A549 (cell line): ENCODE data around the gene KCNQ1. TPM values are rescaled to one million over a fixed set of nuclear protein-coding genes. Genes with fewer than 3 reads are reported as not detected.

ENCODE experiments used
- ATAC-seq, 2 experiments: fragments of 200-7000 bp in 1 of 2; fragments of >200 bp in 1 of 2; cut with Nextera tagmentation in 1 of 2; cut with Tn5 transposase in 1 of 2; 3 replicates each; pipeline versions ENCODE4 v1.8.0 to v1.9.1; 2018 to 2020; ENCODE audit warnings: mild to moderate bottlenecking in 1 of 2, moderate library complexity in 1 of 2
- CTCF ChIA-PET: fragments of 300-600 bp; sonication (Branson Sonifier 250); formaldehyde crosslinking; extraction: SDS; loops from one replicate; lab custom pipeline; 2021; ENCODE audit warnings: antibody characterized with exemption, inconsistent platforms; lab: Yijun Ruan, JAX
- POLR2A ChIA-PET: fragments of 350-600 bp; formaldehyde crosslinking; extraction: SDS; loops from one replicate; lab custom pipeline; 2021; ENCODE audit warnings: antibody characterized with exemption, inconsistent platforms; lab: Yijun Ruan, JAX
- DNase-seq, 2 experiments: peaks; one replicate each; pipeline versions ENCODE4 v3.0.0 to v3.0.0-alpha.2; 2011 to 2016; ENCODE audit warnings: low read depth in 1 of 2, low spot score in 1 of 2
- FAIRE-seq: peaks from 2 replicates; lab custom pipeline; 2011; peaks lifted over from hg19 to GRCh38; lab: Jason Lieb, UNC
- H3K27ac ChIP-seq, 2 experiments: fragments of >200 bp; sonication (Bioruptor Twin); formaldehyde crosslinking; 3 replicates each; pipeline ENCODE4 v1.5.1; 2016 to 2017
- H3K4me1 ChIP-seq: fragments of >200 bp; sonication (Bioruptor Twin); formaldehyde crosslinking; 3 replicates; pipeline ENCODE4 v1.6.1; 2016
- H3K4me2 ChIP-seq: fragments of >200 bp; sonication (Bioruptor Twin); formaldehyde crosslinking; 3 replicates; pipeline ENCODE4 v1.6.1; 2016
- H3K4me3 ChIP-seq: fragments of >200 bp; sonication (Bioruptor Twin); formaldehyde crosslinking; 3 replicates; pipeline ENCODE4 v1.5.1; 2016
- H3K9me3 ChIP-seq: fragments of >200 bp; sonication (Bioruptor Twin); formaldehyde crosslinking; 3 replicates; pipeline ENCODE4 v1.6.1; 2016
- BHLHE40 ChIP-seq: IDR thresholded peaks from 2 replicates; pipeline ENCODE4 v1.6.1; 2012; ENCODE audit warnings: low read depth, low read length, inconsistent platforms
- EHF ChIP-seq: fragments of 250-450 bp; sonication (Bioruptor Pico); IDR thresholded peaks from 2 replicates; pipeline ENCODE4 v1.5.0; 2020; ENCODE audit warnings: mild to moderate bottlenecking
- EHMT2 ChIP-seq: fragments of 200-600 bp; sonication (generic); IDR thresholded peaks from 2 replicates; pipeline ENCODE4 v1.6.1; 2016; ENCODE audit warnings: antibody characterized with exemption, low read depth, mild to moderate bottlenecking, moderate library complexity
- FOSB ChIP-seq: fragments of 250-450 bp; sonication (Bioruptor Pico); IDR thresholded peaks from 2 replicates; pipeline ENCODE4 v1.5.0; 2020; ENCODE audit warnings: mild to moderate bottlenecking, moderate library complexity
- FOSL2 ChIP-seq, 2 experiments: fragments of 450-650 bp in 1 of 2; fragments of >200 bp in 1 of 2; sonication (Bioruptor Twin) in 1 of 2; formaldehyde crosslinking; IDR thresholded peaks; 2 replicates each; pipeline versions ENCODE4 v1.5.0 to v1.6.1; 2016 to 2020; ENCODE audit warnings: mild to moderate bottlenecking in 1 of 2, moderate library complexity in 1 of 2
- HDAC2 ChIP-seq: fragments of 200-600 bp; sonication (generic); IDR thresholded peaks from 2 replicates; pipeline ENCODE4 v1.6.1; 2016
- HEYL ChIP-seq: fragments of 250-450 bp; sonication (Bioruptor Pico); IDR thresholded peaks from 2 replicates; pipeline ENCODE4 v1.8.0; 2021; ENCODE audit warnings: mild to moderate bottlenecking, moderate library complexity
- HOXB13 ChIP-seq: fragments of 250-450 bp; sonication (Bioruptor Pico); IDR thresholded peaks from 2 replicates; pipeline ENCODE4 v1.5.0; 2020; ENCODE audit warnings: low read depth, mild to moderate bottlenecking, moderate library complexity
- HOXB5 ChIP-seq: fragments of 250-450 bp; sonication (Bioruptor Pico); IDR thresholded peaks from 2 replicates; pipeline ENCODE4 v1.5.0; 2020; ENCODE audit warnings: mild to moderate bottlenecking, moderate library complexity
- JUN ChIP-seq, 2 experiments: fragments of >200 bp; sonication (Bioruptor Twin); formaldehyde crosslinking; IDR thresholded peaks; 2 replicates in 1 of 2; 3 replicates in 1 of 2; pipeline ENCODE4 v1.6.1; 2016 to 2017
- MYC ChIP-seq: IDR thresholded peaks from 2 replicates; pipeline ENCODE4 v1.6.1; 2012; ENCODE audit warnings: mild to moderate bottlenecking, inconsistent platforms, low read length, improper control_type of control experiment, borderline replicate concordance
- NPAS2 ChIP-seq: fragments of 250-450 bp; sonication (Bioruptor Pico); IDR thresholded peaks from 2 replicates; pipeline ENCODE4 v1.8.0; 2022; ENCODE audit warnings: mild to moderate bottlenecking, moderate library complexity, borderline replicate concordance
- POLR2AphosphoS2 ChIP-seq: conservative IDR thresholded peaks from 2 replicates; pipeline ENCODE4 v1.6.1; 2012; ENCODE audit warnings: low read length, improper control_type of control experiment, inconsistent platforms
- RAD21 ChIP-seq, 2 experiments: fragments of >200 bp in 1 of 2; sonication (Bioruptor Twin) in 1 of 2; formaldehyde crosslinking in 1 of 2; IDR thresholded peaks in 1 of 2; conservative IDR thresholded peaks in 1 of 2; 2 replicates in 1 of 2; 3 replicates in 1 of 2; pipeline ENCODE4 v1.6.1; 2012 to 2018; ENCODE audit warnings: inconsistent platforms in 1 of 2
- RCOR1 ChIP-seq: fragments of 150-350 bp; IDR thresholded peaks from 2 replicates; pipeline ENCODE4 v1.6.1; 2014; ENCODE audit warnings: antibody characterized with exemption, low read length, low read depth
- RNF2 ChIP-seq: fragments of 200-600 bp; sonication (generic); IDR thresholded peaks from 2 replicates; pipeline ENCODE4 v1.6.1; 2016; ENCODE audit warnings: low read depth, mild to moderate bottlenecking, antibody characterized with exemption, moderate library complexity, borderline replicate concordance
- SREBF2 ChIP-seq: fragments of 450-650 bp; IDR thresholded peaks from 2 replicates; pipeline ENCODE4 v1.6.1; 2014; ENCODE audit warnings: mild to moderate bottlenecking, moderate library complexity
- USF2 ChIP-seq: fragments of 450-650 bp; IDR thresholded peaks from 2 replicates; pipeline ENCODE4 v1.6.1; 2014; ENCODE audit warnings: antibody characterized with exemption
- ZC3H11A ChIP-seq: fragments of 450-650 bp; IDR thresholded peaks from 2 replicates; pipeline ENCODE4 v1.6.1; 2014; ENCODE audit warnings: antibody characterized with exemption, mild to moderate bottlenecking
- ZFP36 ChIP-seq: fragments of 450-650 bp; IDR thresholded peaks from 2 replicates; pipeline ENCODE4 v1.6.1; 2014; ENCODE audit warnings: borderline replicate concordance; ENCODE audit not compliant: partially characterized antibody
- WGBS: methylation state at CpG from one replicate; pipeline ENCODE4 v1.1.6; 2017; ENCODE audit errors: missing lambda C conversion rate; 5-methylcytosine and 5-hydroxymethylcytosine counted together
- polyA plus RNA-seq, 4 experiments: library from polyadenylated mRNA; depleted of rRNA in 3 of 4; stranded (reverse); fragments of >200 nt; fragmentation: RNase III in 1 of 4; extraction: RNeasy Plus Mini Kit Qiagen cat#74134 plus additional on column Dnase treatment in 1 of 4; gene quantifications; 2 replicates in 3 of 4; 3 replicates in 1 of 4; pipeline ENCODE4 v1.2.3, GENCODE V29; 2011 to 2017
- TF ChIP-seq, protein P1 (sequence below): fragments of 250-450 bp; sonication (Bioruptor Pico); IDR thresholded peaks from 2 replicates; pipeline ENCODE4 v1.5.0; 2020; ENCODE audit warnings: low read depth, mild to moderate bottlenecking, moderate library complexity
- TF ChIP-seq, protein P2 (sequence below): fragments of 150-350 bp; IDR thresholded peaks from 2 replicates; pipeline ENCODE4 v1.6.1; 2014; ENCODE audit warnings: low read depth, mild to moderate bottlenecking, low read length
- TF ChIP-seq, protein P3 (sequence below): fragments of 250-450 bp; sonication (Bioruptor Pico); IDR thresholded peaks from 2 replicates; pipeline ENCODE4 v1.5.0; 2021; ENCODE audit warnings: mild to moderate bottlenecking, moderate library complexity, borderline replicate concordance

Gene KCNQ1
- polyA plus RNA-seq, 2 of the 4 experiments (the other 2 are of a cell fraction): 0.14 to 0.17 TPM

GRCh38 chr11:2587132-2587930 is 142.5 kb downstream of the KCNQ1 start:
- FAIRE-seq: no peak
- Histone ChIP-seq H3K4me3 (no peak overlapping the region), H3K9me3 (no peaks in the 10 kb centered on the region), H3K27ac (no peak overlapping the region), H3K4me1 (no peaks in the 10 kb centered on the region), H3K4me2 (no peak overlapping the region)
- 68% methylated on average over 4 of the region's 20 CpGs for WGBS
- TF ChIP-seq NPAS2 (CRISPR knock-in tag) (no peak), FOSL2 (IDR thresholded peaks at IDR 0.05) (no peak), FOSL2 (CRISPR knock-in tag; IDR thresholded peaks at IDR 0.05) (no peak), FOSB (CRISPR knock-in tag) (no peak), USF2 (no peak), EHMT2 (no peak), POLR2AphosphoS2 (no peak)
- ChIA-PET CTCF (no interaction called here), POLR2A (no interaction called here)
- no peak for DNase-seq
- no peak for ATAC-seq

DNA sequence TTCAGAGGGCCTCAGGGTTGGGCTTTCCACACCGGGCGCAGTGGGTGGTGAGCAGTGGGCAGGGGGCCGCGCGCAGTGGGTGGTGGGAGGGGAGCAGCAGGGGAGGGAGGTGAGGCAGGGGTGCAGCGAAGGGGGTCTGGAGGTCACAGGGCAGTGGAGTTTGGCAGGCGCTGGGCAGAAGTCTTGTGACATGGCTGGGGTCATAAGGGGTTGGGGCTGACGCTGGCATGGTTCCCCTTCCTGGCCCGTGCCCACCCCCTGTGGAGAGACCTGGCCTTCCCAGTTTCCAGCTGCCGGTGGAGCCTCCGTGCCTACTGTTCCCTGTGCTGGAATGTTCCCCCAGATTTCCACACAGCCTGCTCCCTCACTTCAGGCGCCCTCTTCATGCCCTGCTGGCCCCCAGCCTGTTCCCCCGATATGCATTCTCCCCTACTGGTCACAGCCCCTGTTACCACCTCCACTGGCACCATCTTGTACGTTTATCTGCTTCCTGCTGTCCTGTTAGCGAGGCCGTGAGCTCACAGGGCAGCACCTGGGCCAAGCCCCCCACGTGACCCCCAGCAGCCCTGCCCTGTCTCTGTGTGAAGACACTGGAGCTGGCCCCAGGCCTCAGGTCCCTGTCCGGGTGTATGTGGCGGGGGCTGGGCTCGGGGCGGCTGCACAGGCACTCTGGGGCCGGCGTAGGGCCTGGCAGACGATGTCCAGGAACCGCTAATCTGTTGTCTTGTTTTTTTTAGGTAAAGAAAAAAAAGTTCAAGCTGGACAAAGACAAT is 143.4 kb downstream of the KCNQ1 start:
- Histone ChIP-seq H3K27ac (no peak overlapping the region), H3K4me1 (no peaks in the 10 kb centered on the region), H3K4me3 (no peak overlapping the region), H3K4me2 (no peak overlapping the region), H3K9me3 (no peaks in the 10 kb centered on the region)
- TF ChIP-seq, protein P1, sequence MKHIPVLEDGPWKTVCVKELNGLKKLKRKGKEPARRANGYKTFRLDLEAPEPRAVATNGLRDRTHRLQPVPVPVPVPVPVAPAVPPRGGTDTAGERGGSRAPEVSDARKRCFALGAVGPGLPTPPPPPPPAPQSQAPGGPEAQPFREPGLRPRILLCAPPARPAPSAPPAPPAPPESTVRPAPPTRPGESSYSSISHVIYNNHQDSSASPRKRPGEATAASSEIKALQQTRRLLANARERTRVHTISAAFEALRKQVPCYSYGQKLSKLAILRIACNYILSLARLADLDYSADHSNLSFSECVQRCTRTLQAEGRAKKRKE (CRISPR knock-in tag): no peak
- no peak for TF ChIP-seq RAD21 (conservative IDR thresholded peaks at IDR 0.05 in 1 of 2, IDR thresholded peaks at IDR 0.05 in 1 of 2)
- TF ChIP-seq HOXB13 (CRISPR knock-in tag): no peak
- no peak for TF ChIP-seq HEYL (CRISPR knock-in tag)
- no peak for TF ChIP-seq RNF2
- TF ChIP-seq POLR2AphosphoS2: no peak
- no peak for TF ChIP-seq MYC
- TF ChIP-seq HDAC2: no peak
- TF ChIP-seq SREBF2: no peak
- TF ChIP-seq ZFP36: no peak
- TF ChIP-seq BHLHE40: no peak
- no peak for TF ChIP-seq EHF (CRISPR knock-in tag)
- TF ChIP-seq RCOR1: no peak
- TF ChIP-seq, protein P2, sequence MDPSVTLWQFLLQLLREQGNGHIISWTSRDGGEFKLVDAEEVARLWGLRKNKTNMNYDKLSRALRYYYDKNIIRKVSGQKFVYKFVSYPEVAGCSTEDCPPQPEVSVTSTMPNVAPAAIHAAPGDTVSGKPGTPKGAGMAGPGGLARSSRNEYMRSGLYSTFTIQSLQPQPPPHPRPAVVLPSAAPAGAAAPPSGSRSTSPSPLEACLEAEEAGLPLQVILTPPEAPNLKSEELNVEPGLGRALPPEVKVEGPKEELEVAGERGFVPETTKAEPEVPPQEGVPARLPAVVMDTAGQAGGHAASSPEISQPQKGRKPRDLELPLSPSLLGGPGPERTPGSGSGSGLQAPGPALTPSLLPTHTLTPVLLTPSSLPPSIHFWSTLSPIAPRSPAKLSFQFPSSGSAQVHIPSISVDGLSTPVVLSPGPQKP: no peak
- TF ChIP-seq HOXB5 (CRISPR knock-in tag): no peak
- TF ChIP-seq ZC3H11A: no peak
- TF ChIP-seq JUN (IDR thresholded peaks at IDR 0.05): no peak
- TF ChIP-seq, protein P3, sequence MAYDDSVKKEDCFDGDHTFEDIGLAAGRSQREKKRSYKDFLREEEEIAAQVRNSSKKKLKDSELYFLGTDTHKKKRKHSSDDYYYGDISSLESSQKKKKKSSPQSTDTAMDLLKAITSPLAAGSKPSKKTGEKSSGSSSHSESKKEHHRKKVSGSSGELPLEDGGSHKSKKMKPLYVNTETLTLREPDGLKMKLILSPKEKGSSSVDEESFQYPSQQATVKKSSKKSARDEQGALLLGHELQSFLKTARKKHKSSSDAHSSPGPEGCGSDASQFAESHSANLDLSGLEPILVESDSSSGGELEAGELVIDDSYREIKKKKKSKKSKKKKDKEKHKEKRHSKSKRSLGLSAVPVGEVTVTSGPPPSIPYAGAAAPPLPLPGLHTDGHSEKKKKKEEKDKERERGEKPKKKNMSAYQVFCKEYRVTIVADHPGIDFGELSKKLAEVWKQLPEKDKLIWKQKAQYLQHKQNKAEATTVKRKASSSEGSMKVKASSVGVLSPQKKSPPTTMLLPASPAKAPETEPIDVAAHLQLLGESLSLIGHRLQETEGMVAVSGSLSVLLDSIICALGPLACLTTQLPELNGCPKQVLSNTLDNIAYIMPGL (CRISPR knock-in tag): no peak
- DNase-seq (no peak), FAIRE-seq (no peak), ATAC-seq (no peak)
- POLR2A ChIA-PET: no interaction called here
- WGBS: 65% methylated on average over 16 of the region's 25 CpGs
- CTCF ChIA-PET: no interaction called here
